CD4-positive, alpha-beta T cell treated with Interleukin-17A for 4 hours (primary cell): ENCODE data around the gene APLF.

Source experiments
- DNase-seq: peaks from one replicate; pipeline ENCODE4 v3.0.0-alpha.2; 2020; ENCODE audit warnings: mixed read lengths

The APLF gene, protein sequence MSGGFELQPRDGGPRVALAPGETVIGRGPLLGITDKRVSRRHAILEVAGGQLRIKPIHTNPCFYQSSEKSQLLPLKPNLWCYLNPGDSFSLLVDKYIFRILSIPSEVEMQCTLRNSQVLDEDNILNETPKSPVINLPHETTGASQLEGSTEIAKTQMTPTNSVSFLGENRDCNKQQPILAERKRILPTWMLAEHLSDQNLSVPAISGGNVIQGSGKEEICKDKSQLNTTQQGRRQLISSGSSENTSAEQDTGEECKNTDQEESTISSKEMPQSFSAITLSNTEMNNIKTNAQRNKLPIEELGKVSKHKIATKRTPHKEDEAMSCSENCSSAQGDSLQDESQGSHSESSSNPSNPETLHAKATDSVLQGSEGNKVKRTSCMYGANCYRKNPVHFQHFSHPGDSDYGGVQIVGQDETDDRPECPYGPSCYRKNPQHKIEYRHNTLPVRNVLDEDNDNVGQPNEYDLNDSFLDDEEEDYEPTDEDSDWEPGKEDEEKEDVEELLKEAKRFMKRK

DNA sequence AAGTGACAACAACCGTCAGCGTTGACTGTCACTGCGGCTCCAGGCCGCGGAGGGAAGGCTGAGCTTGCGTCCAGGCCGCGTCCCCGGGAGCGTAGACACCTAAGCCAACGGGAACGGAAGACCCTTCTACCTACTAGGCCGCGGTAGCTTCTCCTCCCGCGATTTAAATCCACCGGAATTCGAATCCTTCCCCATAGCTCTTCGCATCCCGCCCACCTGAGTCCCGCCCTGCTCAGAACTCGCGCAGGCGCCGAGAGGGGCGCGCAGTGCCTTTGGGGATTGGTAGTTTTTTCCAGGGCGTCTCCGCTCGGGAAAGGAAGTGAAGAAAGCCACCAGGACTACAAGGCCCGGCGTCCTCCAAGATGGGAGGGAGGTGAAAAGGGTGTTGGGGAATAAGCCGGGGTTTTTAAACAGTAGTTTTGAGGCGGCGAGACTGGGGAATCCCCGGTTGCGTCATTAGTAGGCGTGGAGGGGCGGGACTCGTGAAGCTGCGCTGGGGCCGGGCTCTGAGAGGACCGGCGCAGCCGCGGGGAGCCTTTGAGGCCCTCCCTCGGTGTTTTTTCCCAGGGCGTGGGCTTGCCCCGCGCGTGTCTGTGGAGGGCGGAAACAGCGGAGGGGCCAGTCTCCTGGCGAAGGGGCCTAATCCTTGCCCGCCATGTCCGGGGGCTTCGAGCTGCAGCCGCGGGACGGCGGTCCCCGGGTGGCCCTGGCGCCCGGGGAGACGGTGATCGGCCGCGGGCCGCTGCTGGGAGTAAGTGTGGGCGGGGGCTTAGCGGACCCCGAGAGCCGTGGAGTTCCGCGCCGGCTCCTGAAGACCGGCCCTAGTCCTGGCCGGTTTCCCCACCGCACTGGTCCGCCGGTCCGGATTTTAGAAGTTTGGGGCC is at the start of gene APLF, which contains the start of gene FBXO48:
APLF (plus strand) TSS at position 509 of the 884 bp plus-strand sequence; CDS start at position 656, 147 bp downstream.
FBXO48 (minus strand) TSS at position 218 of the 884 bp plus-strand sequence. CDS start 2,149 bp downstream, outside the sequence.
- DNase-seq, result peak; percentile 99

- no peak for DNase-seq
Measured at GRCh38 chr2:68417926-68418325, 49.5 kb upstream of the APLF start.

DNA sequence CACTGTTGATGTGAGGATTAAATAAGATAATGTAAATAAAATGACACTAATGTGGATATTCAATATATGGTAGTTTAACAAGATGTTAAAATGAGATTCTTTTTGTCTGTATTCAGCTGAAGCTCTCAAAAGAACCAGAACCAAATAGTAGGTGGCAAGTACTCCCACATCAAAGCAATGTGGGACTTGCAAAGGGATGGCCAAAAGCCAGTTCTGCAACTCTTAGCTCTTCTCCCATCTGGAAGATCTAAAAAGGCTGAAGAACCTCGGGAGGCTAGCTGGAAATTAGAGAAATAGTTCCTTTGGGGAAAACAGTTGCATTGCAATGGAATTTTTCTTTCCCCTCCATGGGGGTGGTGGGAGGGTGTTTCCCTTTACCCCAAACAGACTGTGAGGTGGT is 49.0 kb upstream of the APLF start:
- DNase-seq, result no peak

DNA sequence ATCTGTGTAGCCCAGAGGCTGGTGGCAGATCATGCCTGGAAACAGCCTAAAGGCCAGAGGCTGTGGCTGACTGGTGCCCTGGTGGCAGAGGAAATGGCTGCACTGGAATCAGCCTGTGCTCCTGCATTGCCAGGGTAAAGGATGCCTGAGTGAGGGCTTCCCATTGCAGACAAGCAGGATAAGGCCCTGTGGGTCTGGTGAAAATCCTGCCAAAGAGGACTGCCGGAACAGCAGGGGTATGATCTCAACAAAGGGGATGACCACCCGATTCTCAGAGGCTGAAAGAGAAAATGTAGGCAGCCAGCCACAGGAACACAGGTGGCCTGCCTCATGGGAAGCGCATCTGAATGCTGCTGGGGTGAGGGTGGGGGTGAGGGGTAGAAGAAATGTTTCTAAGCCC is 48.5 kb upstream of the APLF start:
- DNase-seq, result no peak

DNA sequence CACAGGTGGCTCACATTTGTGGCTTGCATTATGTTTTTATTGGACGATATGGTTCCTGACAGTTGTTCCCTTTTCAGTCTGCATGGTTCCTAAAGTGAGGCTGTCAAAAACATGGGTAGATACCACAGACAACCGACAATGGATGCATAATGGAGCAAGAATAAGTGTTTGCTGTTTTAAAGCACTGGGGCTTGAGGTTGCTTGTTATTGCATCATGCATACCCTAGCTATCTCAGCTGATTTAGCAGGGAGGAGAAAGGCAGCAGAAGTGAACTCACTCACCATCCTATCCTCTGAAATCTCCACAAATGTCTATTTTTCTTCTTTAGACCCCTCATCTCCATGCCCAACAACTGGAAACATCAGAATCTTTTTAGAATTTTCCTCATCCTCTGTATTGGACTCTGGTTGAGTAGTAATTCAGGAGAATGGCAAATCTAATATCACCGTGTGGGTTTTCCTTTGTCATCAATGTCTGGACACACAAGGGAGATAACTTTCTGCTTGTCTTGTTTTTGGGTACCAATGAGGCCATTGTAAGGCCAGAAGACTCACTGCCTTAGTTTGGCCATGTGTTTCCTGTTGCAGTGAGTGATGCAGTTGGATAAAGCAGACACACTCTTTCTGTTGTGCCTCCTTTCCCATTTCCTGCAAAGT is 47.0 kb upstream of the APLF start:
- DNase-seq, result no peak

DNA sequence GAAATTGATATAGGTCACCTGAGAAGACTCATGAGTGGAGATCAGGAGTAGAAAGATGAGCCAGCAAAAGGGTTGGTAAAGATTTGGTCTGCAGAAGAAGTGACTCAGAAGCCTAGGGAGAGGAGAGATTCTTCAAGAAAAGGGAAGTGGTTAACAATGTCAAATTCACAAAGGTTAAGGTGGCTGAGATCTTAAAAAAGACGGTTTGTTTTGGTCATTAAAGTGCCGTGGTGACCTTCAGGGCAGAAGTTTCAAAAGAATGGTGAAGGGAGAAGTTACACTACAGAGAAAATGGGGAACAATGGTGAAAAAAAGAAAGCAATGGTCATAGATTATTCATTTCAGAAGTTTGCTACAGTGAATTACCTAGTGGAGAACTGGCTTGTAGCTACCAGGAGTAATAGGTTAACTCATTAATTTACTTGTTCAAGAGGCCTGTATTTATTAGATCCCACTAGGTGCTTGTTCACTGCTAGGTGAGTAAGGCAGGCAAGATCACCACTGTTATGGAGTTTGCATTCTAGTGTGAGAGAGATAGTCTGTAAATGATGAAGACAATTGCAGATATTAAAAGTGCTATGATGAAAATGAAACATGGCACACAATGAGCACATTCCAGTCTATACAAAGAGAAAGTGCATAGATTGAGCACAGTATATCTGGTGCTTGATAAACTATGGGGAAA is 43.3 kb upstream of the APLF start:
- DNase-seq, result no peak

DNA sequence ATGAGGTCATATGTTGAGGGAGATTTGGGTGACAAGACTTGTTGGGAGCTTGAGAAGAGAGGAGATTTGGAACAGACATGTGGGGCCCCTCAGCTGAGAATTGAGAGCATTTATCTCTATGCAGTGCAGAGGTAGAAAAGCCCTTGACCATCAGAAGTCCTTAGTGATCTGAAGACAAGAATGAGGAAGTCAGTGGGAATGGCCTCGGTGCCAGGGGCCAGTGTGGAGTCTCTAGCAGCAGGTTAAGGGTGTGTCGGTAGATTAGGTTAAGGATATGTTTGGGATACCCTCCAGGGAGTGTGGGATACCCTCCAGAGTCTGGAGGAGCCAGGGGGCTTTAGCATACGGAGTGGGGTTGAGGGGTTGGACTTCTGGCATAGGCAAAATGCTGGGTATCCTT is 41.9 kb upstream of the APLF start:
- DNase-seq, result no peak

- DNase-seq, result no peak
Measured at GRCh38 chr2:68426446-68426845, 40.9 kb upstream of the APLF start.

GRCh38 chr2:68426848-68427579 is 40.4 kb upstream of the APLF start:
- DNase-seq, result no peak

DNA sequence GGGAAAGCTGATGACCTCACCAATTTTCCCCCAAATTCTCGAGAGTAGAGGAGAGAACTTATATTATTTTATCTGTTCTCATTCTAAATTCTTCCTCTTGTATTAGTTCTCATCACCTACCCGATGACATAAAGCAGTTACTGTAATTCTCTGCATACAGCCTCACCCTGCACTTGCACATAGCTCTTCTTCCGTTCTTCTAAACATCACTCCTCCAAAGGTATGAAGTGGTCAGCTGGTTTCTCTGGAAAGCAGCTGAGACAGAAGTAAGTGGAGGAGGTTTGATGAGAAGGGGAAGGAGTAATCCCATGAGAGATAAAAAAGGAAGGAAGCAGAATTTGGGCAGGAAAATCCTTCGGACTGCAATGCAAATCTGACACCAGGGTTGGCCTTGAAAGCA is 39.3 kb upstream of the APLF start:
- no peak for DNase-seq

DNA sequence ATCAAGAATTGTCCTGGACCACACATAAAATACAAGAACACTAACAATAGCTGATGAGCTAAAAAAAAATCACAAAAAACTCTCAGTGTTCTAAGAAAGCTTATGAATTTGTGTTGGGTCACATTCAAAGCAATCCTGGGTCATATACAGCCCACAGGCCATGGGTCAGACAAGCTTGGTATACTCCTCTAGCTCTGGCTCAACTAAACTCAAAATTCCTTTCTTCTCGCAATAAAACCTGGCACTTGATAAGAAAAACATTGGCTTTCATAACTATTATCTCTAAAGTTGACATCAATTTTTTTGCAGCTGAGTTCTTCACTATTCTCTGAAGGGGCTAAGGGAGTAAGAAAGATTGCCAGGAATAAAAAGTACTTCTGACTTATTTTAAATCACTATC is 38.6 kb upstream of the APLF start:
- no peak for DNase-seq

DNA sequence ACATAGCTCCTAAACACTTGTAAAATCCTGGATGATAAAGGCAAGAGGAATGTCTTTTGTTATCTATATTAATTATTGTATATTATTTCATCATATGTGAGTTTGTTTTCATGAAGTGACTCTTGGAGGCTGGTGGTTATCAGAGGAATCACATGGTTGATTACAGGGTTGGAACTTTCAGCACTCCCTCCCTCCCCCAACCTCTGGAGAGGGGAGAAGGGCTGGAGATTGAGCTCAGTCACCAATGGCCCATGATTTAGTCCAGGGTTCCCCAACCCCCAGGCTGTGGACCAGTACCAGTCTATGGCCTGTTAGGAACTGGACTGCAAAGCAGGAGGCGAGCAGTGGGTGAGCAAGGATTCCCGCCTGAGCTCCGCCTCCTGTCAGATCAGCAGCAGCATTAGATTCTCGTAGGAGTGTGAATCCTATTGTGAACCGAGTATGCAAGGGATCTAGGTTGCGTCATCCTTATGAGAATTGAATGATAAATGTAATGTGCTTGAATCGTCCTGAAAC is 38.0 kb upstream of the APLF start:
- no peak for DNase-seq

GRCh38 chr2:68431316-68431972 is 35.9 kb upstream of the APLF start:
- DNase-seq, result no peak

GRCh38 chr2:68432696-68433658 is 34.4 kb upstream of the APLF start:
- no peak for DNase-seq

GRCh38 chr2:68434981-68435380 is 32.4 kb upstream of the APLF start:
- DNase-seq, result no peak

DNA sequence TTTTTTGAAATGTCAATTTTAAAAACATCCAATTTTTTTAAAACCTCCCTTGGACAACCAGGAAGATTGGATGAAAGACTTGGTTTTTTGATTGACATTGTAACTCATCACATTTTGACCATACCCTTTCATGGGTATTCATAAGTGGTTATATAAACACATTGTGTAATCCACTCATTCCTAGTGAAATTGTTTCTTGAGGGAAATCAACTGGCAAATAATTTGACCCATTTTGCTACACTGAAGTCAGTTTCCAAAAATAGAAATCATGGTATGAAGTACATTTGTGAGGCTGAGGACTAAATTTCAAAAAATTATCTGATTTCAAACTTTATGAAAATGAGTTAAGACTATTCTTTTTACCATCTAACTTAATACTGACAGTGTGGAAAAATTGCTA is 31.8 kb upstream of the APLF start:
- no peak for DNase-seq

GRCh38 chr2:68436270-68436669 is 31.1 kb upstream of the APLF start:
- DNase-seq, result no peak

DNA sequence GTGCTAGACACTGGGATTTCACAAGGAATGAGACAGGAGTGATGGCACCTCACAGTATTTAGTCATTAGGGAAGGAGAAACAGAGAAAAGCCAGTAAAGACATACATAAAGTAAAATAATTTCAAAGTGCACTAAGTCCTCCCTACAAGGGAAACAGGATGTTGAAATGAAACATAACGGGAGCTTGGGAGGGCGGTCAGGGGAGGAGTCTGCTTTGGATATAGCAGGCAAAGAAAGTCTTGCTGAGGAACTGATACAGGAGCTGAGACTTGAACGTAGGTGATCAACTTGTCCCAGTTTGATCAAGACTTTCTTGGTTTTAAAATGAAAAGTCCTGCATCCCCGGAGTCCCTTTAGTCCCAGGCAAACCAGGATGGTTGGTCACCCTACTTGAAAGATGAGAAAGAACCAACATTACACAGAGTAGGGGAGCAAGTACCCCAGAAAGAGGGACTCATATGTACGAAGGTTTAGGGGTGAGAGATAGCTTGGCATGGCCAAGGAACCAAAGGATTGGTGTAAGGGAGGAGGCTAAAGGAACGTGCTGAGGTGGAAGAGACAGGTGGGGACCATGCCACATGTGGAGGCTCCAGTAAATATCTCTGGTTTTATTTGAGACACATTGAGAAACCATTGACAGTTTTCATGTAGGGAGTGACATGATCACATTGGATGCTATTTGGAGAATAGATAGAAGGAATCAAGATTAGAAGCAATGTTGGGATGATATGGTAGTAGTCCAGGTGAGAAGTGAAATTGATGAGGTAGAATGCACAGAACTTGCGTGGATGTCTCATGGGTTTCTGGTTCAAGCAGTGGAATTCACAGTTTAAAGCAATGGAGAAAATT is 28.7 kb upstream of the APLF start:
- no peak for DNase-seq
